CD4-positive, alpha-beta T cell treated with Interleukin-2 at 100 ng/mL for 4 hours (primary cell): Measurements from ENCODE around the gene FOLR1.
"Not testable (repeated sequence)": the region's sequence is repeated elsewhere in the genome, so short reads cannot be mapped to it uniquely, and the experiment has no call there.

Source experiments
- DNase-seq: peaks from one replicate; pipeline ENCODE4 v3.0.0-alpha.2; 2020; ENCODE audit warnings: low spot score

The FOLR1 gene

DNA sequence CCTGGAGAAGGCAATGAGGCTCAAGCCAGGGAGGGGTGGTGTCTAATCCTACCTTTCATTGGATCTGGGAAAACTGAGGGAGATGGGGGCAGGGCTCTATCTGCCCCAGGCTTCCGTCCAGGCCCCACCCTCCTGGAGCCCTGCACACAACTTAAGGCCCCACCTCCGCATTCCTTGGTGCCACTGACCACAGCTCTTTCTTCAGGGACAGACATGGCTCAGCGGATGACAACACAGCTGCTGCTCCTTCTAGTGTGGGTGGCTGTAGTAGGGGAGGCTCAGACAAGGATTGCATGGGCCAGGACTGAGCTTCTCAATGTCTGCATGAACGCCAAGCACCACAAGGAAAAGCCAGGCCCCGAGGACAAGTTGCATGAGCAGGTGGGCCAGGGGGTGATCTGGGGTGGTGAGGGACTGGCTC lies at the start of gene FOLR1:
Gene FOLR1 (plus strand): TSS at position 180 of the 421 bp plus-strand sequence. CDS start 34 bp downstream, at position 214.
- no peak for DNase-seq

GRCh38 chr11:72142543-72142942 lies 49.4 kb upstream of the FOLR1 start:
- not testable (repeated sequence) for DNase-seq

GRCh38 chr11:72144807-72145565 lies 47.0 kb upstream of the FOLR1 start:
- DNase-seq: no peak

DNA sequence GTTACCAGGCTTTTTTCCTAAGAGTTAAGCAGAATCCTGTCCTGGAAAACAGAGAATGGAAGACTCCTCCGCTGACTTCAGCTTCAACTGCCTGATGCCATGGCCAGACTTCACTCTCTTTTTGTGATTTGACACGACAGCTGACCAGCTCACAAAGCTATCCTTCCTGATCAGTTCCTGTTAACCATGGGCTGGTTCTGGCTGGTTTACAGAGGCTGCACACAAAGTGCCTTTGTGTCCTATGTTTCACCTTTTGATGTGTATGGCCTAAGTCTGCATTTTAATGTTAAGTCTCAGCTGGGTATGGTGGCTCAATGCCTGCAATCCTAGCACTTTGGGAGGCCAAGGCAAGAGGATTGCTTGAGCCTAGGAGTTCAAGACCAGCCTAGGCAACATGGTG lies 45.3 kb upstream of the FOLR1 start:
- no peak for DNase-seq

- no peak for DNase-seq
Measured at GRCh38 chr11:72150882-72151281, 41.1 kb upstream of the FOLR1 start.

- not testable (repeated sequence) for DNase-seq
Measured at GRCh38 chr11:72153874-72154273, 38.1 kb upstream of the FOLR1 start.

- no peak for DNase-seq
Measured at GRCh38 chr11:72154816-72155215, 37.1 kb upstream of the FOLR1 start.

- no peak for DNase-seq
Measured at GRCh38 chr11:72155751-72156150, 36.2 kb upstream of the FOLR1 start.

DNA sequence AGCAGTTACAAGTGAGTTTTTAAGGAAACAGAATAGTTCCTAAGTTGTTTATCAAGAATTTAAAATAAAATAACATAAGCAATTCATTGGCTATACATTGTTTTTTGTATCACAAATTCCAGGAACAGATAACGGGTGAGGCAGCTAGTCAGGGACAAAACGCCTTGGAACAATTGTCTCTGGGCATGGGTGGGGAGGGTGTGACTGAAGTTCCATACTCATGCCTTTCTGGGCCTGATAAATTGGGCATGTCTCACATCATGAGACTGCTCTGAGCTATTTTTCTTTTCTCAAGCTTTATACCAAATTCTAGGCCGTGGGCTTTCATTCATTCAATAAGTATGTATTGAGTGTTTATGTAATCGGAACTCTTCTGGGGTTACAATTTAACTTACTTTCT lies 34.8 kb upstream of the FOLR1 start:
- no peak for DNase-seq

GRCh38 chr11:72160319-72160718 lies 31.6 kb upstream of the FOLR1 start:
- no peak for DNase-seq

- no peak for DNase-seq
Measured at GRCh38 chr11:72162891-72163492, 28.9 kb upstream of the FOLR1 start.

DNA sequence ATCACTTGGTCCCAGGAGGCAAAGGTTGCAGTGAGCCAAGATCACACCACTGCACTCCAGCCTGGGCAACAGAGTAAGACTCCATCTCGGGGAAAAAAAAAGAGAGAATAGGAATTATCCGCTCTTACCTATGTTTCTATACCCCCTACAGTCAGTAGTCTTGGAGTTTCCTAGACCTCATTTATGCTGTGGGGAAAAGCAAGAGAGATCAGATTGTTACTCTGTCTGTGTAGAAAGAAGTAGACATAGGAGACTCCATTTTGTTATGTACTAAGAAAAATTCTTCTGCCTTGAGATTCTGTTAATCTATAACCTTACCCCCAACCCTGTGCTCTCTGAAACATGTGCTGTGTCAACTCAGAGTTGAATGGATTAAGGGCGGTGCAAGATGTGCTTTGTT lies 27.8 kb upstream of the FOLR1 start:
- not testable (repeated sequence) for DNase-seq

- DNase-seq: not testable (repeated sequence)
Measured at GRCh38 chr11:72169046-72169555, 22.8 kb upstream of the FOLR1 start.

- not testable (repeated sequence) for DNase-seq
Measured at GRCh38 chr11:72169754-72170153, 22.2 kb upstream of the FOLR1 start.

GRCh38 chr11:72172043-72172442 lies 19.9 kb upstream of the FOLR1 start:
- DNase-seq: not testable (repeated sequence)

GRCh38 chr11:72173291-72173690 lies 18.6 kb upstream of the FOLR1 start:
- DNase-seq: no peak

DNA sequence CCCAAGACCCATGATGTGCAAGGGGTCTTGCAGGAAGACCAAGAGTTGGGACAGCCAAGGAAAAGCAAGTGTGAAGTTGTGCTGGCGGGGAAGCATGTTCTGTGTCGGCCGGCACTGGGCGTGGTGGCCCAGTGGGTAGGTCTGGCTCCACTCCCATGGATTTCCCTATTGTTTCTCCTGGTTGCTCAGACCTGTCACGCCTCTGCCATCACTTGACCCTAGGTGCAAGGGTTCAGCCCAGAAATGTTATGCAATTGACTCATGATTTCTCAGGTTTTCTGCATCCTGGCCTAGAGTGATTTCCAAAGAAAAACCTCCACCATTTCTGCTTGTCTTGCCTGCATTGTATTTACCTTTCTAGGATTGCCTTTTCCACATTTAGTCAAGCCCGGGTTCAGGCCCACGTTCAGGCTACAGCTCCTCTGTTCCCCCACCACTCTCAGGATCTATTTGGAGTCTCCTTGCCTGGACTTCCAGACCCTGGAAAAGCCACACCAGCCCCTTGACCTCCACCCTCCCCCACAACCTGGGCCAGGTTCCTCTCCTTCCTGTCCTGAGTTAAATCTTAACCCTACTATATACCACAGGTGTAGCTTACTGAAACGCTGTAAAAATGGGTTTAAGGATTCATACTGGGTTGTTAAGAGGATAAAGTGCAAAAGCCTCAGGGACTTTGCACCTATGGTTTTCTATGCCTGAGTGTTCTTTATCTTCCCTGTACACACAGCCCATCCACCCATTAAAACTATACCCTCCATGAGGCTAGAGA lies 17.5 kb upstream of the FOLR1 start:
- DNase-seq: no peak

GRCh38 chr11:72177656-72178055 lies 14.3 kb upstream of the FOLR1 start:
- DNase-seq: no peak

DNA sequence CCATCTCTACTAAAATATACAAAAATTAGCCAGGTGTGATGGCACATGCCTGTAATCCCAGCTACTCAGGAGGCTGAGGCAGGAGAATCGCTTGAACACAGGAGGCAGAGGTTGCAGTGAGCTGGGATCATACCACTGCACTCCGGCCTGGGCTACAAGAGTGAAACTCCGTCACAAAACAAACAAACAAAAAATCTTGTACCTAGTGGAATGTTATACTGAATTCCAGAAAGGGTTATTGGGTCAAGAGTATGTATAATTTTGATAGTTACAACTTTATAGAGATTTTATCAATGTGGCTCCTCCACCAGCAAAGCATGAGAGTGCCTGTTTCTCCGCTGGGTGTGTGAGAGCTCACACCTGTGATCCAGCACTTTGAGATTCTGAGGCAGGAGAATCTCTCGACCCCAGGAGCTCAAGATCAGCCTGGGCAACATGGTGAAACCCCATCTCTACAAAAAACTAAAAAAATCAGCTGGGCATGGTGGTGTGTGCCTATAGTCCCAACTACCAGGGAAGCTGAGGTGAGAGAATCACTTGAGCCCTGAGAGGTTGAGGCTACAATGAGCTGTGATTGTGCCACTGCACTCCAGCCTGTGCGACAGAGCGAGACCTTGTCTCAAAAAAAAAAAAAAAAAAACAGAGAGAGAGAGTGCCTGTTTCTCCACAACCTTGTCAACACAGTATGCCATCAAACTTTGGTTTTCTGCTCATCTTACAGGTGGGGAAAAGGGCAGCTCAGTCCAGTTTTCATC lies 12.7 kb upstream of the FOLR1 start:
- no peak for DNase-seq

DNA sequence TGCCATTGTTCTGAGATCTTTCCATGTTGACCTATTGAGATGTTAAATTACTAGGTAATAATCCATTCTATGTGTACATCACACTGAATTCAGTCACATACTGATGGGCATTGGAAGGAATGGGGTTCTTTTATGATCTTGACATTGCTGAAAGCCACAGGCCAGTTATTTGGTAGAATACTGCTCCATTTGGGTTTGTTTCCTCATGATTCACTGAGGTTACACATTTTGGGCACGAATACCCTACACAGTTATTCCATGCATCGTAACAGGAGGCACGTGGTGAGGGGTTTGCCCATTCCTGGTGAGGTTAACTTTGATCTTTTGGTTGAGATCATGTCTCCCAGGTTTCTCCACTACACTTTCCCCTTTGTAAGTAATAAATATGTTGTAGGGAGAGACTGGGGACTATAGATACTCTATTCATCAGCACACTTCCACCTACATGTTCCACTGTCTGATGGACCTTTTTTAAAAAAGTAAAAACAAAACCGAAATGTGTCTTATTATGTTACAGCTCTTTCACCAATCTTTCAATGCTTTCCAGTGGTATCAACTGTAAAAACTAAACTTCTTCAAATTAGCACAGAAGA lies 12.0 kb upstream of the FOLR1 start:
- DNase-seq: no peak

GRCh38 chr11:72180892-72181552 lies 10.9 kb upstream of the FOLR1 start:
- DNase-seq: not testable (repeated sequence)
